HL-60 (cell line): ENCODE data around the gene PACRG.

Experiments
- GABPA ChIP-seq: IDR thresholded peaks from 2 replicates; pipeline ENCODE4 v1.6.1; 2012; ENCODE audit warnings: low read depth
- POLR2AphosphoS5 ChIP-seq: IDR thresholded peaks from 2 replicates; pipeline ENCODE4 v1.6.1; 2012; ENCODE audit warnings: low read depth
- TF ChIP-seq, protein P1 (sequence below): IDR thresholded peaks from 2 replicates; pipeline ENCODE4 v1.6.1; 2012; ENCODE audit warnings: low read depth; ENCODE audit not compliant: insufficient replicate concordance
- TF ChIP-seq, protein P2 (sequence below): IDR thresholded peaks from one replicate; pipeline ENCODE4 v1.5.1; 2011; ENCODE audit warnings: low read length, control low read depth, inconsistent platforms; ENCODE audit not compliant: insufficient read depth

DNA sequence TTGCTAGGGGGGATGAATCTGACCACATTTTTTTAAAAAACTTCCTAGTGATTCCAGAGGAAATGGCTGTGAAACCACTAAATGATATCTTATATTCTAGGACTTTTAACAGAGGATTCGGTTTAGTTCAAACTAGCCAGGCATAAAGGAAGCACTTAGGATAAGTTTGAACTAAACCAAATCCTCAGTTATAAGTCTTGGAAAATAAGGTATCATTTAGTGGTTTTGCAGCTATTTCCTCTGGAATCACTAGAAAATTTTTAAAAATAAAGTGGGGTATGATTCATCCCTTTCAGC, 358.8 kb downstream of the PACRG start:
- TF ChIP-seq, protein P1, sequence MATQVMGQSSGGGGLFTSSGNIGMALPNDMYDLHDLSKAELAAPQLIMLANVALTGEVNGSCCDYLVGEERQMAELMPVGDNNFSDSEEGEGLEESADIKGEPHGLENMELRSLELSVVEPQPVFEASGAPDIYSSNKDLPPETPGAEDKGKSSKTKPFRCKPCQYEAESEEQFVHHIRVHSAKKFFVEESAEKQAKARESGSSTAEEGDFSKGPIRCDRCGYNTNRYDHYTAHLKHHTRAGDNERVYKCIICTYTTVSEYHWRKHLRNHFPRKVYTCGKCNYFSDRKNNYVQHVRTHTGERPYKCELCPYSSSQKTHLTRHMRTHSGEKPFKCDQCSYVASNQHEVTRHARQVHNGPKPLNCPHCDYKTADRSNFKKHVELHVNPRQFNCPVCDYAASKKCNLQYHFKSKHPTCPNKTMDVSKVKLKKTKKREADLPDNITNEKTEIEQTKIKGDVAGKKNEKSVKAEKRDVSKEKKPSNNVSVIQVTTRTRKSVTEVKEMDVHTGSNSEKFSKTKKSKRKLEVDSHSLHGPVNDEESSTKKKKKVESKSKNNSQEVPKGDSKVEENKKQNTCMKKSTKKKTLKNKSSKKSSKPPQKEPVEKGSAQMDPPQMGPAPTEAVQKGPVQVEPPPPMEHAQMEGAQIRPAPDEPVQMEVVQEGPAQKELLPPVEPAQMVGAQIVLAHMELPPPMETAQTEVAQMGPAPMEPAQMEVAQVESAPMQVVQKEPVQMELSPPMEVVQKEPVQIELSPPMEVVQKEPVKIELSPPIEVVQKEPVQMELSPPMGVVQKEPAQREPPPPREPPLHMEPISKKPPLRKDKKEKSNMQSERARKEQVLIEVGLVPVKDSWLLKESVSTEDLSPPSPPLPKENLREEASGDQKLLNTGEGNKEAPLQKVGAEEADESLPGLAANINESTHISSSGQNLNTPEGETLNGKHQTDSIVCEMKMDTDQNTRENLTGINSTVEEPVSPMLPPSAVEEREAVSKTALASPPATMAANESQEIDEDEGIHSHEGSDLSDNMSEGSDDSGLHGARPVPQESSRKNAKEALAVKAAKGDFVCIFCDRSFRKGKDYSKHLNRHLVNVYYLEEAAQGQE, result no peak
- TF ChIP-seq, protein P2, sequence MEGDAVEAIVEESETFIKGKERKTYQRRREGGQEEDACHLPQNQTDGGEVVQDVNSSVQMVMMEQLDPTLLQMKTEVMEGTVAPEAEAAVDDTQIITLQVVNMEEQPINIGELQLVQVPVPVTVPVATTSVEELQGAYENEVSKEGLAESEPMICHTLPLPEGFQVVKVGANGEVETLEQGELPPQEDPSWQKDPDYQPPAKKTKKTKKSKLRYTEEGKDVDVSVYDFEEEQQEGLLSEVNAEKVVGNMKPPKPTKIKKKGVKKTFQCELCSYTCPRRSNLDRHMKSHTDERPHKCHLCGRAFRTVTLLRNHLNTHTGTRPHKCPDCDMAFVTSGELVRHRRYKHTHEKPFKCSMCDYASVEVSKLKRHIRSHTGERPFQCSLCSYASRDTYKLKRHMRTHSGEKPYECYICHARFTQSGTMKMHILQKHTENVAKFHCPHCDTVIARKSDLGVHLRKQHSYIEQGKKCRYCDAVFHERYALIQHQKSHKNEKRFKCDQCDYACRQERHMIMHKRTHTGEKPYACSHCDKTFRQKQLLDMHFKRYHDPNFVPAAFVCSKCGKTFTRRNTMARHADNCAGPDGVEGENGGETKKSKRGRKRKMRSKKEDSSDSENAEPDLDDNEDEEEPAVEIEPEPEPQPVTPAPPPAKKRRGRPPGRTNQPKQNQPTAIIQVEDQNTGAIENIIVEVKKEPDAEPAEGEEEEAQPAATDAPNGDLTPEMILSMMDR, result no peak
- TF ChIP-seq GABPA (no peak), POLR2AphosphoS5 (no peak)
